ENCODE measurements around the gene GLCCI1.
A peak's percentile ranks its signal among the peaks of the same experiment; 100 is the strongest.

Gene GLCCI1

DNA sequence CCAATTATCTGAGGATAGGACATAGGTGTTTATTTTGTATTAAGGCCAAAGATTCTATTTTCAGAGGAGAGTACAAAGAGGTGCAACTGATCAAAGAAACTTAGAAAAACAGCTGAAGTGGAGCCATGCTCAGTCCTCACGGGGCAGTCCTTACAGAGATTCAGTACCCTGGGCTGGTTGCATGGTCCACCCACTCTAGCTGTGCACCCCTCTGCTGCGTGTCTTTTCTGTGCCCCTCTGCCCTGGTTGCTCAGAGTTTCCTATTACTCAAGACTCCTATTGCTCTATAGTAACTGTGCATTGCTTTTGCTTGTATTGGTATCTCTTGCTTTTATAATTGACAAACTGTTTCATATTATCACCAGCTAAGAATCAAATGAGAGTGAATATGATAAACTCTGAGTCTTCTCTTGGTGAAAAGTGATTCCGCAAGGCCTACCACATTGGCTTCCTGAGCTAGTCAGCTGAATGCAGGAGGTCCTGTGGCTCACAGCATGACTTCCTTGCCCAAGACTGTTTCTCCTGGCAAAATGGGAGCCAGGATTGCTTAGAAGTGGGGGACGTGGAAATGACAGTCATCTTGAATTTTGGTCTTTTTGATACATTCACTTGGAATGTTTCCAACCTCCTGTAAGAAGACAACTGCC, 137.0 kb downstream of the GLCCI1 start:
- DNase-seq: no peak

DNA sequence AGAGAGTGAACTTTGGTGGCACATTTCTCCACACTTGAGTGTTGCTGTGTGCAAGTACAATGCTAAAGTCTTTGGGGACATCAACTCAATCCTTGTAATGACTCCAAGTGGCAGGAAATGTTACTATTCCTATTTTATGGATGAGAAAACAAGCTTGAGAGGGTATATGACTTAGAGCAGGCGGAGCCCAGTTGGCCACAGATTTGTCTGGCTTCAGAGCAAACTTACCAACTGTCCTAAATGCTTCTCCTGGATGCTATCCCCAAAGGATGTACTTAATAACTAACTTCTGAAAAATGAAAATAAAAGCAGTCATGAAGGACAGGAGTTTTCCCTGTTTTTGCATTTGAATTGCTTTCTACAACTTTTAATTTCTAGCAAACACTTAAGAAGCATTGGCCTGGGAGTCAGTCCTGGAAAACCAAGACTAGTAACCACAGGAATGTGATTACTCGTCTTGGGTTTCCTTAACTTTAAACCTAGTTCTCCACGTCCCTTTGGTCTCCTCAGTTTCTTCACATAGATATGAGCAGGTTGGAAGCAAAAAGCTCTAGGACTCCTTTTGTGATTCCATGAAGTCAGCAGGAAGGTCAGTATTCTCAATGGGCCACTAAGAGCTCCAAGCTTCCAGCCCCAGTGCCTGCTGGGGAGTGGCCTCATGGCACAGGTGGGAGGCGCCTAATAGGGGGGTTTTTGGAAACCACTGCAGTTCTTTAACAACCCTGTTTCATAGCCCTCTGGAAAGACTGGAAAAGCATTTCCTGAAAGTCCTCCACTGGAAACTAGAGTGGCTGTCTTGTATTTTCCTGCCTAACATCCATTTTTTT, 140.8 kb downstream of the GLCCI1 start:
- peak; percentile 49 for DNase-seq

DNA sequence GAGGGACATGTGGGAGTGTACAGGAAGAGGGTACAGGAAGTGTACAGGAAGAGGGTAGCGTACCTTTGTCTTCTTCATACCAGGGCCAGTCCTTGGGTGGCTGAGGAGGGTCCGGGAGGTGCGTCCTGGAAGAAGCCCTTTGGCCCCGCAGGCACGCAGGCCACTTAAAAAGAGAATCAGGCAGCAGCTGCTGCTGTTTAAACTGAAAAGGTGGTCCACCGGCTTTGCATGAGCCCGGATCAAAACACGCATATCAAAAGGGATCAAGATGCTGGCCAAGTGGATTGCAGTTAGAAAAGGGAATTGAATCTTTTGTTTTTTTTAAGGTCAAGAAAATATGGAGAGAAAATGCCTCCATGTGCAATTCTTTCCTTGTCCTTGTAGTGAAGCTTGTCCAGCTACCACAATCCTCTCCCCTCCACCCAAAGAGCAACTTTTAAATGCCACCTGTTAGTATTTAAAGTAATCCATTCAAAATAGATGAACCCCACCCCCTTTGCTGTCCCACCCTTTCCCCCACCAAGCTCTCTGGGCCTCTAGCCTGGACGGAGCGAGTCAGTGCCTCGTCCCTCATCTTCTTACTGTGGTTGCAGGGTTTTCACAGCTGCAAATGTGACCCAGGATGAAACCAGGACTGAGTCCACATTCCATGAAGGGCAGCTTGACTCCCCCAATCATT, 142.8 kb downstream of the GLCCI1 start:
- DNase-seq: no peak

DNA sequence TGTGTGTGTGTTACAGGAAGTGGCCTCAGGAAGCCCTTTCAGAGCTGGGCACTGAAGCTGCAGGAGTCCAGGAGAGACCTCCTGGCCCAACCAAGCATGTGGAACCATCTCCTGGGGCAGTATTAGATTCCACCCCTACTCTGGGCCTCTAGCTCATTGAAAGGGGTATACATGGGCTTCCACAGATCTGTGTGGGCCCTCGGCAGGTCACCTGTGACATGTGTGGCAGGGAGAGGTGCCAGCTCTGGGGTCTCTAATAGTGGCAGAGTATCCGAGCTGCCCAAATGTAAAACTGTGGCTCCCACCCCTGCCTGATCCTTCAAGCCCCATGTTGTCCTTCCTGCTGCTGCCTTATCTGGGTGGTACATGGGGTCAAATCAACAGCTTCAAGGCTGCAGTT, 144.1 kb downstream of the GLCCI1 start:
- DNase-seq: no peak

DNA sequence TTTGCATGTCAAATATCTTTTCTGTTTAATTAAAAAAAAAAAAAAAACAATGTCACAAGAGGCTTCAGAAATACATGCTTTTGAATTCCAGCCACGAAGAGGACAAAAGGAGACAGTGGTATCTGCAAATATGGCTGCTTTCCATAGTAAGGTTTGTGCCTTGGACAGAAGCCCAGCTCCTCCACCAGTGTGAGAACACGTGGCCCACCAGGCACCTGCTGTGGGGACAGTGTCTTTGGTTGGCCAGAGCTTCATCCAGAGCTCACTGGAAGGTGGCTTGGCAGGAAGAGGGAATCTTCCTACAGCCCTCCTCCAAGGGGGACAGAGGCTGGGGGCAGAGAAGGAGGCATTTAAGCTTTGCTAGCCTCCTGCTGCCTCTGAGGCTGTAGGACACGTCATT, 144.6 kb downstream of the GLCCI1 start:
- no peak for DNase-seq

DNA sequence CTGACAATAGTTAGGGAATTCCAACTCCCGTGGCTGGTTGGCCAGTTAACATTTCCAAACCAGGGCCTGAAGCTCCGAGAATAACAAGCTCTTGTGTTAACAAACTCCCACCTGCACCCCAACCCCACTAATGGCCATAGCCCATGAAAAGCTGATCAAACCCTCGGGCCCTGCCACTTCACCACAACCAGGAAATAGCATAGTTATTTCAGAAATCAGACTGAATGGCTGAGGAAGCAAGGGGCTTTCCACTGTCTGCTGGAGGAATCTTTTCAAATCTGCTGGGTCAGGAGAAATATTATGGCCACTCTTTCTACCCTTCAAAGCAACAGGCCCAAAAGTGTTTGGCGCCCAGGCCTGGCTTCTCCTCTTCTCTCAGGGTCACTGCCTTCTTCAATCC, 145.6 kb downstream of the GLCCI1 start:
- no peak for DNase-seq

DNA sequence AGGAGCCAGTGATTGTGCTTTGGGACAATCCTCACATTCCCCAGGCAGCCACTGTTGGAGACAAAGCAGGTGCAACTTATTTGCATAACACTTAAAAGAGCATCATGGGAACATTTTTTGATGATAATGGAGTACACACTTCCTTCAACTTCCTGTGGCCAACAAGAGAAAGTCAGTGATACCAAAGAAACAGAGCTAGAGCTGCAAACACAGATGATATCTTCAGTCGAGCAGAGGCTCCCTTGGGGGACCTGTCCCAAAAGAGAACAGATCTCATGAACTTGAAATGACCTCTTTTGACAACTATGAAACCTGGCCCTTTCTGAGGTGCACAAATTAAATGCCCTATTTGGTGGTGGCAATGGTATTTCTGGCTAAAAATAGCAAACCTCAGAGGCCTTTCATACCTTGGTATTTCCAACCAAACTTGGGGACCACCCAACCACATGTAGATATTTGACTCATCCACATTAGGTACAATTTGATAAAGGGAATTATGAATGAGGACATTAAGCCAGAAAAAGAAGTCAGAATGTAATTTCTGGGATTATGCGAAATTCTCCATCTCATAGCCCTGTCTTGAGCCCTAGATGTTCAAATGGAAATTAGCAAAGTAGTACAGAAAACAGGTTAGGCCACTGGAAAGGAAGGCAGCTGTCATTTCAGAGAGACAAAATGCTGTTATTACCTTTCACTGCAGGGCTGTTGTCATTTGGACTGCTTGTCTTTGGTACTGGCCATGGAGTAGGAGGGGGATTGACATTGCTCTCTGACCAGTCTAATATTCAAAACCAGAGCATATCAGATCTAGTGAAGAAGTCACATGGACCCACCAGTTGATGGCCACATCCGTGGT, 147.2 kb downstream of the GLCCI1 start:
- DNase-seq: no peak

DNA sequence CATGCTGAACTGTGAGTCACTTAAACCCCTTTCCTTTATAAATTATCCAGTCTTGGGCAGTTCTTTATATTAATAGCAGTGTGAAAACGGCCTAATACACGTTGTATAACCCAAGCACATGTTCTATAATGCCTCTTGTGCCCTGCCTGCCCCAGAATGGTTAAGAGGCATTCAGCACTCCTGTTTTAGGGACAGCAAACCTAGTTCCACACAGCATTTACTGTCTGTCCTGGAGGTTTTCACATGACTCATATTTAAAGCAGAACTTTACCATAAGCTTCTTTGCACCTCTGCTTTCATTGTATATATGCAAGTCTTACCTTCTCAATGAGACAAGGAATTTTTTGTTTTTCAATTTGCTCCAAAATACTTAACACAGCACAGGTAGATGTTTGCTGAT, 148.6 kb downstream of the GLCCI1 start:
- DNase-seq: no peak

DNA sequence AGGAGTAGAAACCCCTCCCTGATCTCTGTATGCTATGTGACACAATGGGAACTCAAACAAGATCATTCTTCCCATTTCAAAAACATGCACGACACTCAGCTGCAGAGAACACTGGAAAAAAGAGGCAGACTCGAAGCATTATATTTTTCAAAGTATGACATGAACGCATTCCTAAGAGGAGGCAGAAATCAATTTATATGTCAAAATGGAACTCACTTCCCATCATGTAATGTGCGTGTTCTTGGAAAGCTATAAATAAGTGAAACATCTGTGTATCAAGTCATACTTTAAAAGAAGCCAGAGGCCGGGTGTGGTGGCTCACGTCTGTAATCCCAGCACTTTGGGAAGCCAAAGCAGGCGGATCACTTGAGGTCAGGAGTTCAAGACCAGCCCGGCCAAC, 150.7 kb downstream of the GLCCI1 start:
- no peak for DNase-seq

DNA sequence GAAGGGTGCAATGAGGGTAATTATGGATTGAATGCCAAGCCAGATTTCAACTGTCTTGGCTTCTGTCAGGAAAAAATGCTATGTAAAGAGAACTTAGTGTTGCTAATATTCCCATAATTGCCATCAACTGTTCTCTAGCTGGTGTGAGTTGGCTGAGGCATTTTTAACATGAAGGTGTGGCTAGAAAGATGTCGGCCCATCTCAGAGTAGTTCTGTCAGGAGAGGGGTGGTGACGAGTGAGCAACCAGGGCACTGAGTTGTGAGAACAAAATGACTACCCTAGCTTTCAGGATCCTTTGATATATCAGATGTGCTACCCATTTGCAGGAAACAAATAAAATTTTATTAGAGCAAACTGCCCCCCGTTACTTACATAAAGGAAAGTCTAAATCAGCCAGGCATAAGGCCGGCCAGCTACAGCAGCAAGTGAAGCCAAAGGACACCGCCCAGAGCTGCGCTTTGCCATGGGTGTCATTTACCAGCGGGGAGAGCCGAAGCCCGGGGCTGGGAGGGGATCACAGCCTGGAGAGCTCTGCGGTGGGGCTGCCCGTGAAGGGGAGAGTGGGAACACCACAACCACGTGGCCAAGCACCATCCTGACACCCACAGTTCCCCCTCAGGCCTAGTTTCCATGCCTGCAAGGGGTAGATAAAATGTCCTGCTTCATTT, 151.9 kb downstream of the GLCCI1 start:
- no peak for DNase-seq

DNA sequence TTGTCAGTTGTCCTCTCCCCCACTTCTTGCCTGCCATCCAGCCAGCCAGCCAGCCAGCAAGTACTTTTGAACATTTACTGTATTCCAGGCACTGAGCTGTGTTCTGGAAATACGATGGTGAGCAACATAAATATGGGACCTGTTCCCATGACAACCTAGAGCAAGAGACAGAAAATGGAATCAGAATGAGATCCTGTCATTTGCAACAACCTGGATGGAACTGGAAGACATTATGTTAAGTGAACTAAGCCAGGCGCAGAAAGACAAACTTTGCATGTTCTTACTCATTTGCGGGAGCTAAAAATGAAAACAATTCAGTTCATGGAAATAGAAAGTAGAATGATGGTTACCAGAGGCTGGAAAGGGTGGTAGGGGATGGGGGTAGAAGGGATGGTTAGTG, 152.6 kb downstream of the GLCCI1 start:
- no peak for DNase-seq

DNA sequence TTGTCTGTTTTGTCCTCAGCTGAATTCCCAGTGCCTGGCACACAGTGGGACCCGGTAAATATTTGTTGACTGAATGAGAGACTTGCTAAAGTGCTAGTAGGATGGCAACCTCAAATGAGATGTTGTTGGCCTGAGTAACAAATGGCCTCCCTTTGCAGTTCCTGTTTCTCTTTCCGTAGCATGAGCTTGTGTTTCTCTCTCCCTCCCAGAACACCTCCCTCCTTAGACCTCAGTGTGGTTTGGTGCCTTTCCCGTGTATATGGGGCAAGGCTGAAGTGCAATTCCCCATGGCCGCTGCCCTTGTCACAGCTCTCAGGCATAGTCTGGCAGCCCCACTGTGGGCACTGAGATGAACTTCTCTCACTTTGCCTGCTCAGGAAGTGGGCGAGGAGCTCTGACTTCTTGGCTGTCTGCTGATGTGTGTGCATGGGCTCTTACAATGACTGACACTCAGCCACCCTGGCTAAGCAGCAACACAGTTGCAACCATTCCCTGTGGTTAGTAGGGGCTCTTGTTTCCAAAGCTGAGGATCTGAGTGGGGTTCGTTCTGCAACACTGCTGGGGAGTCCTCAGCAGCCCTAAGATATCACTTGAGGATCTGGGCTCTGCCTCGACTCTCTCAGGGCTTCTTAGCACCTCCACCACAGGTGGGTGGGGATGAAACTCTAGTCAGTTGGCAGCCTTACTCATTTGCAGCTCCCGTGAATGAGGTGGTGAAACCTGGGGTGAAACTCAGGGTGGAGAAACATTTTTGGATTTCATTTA, 157.3 kb downstream of the GLCCI1 start:
- no peak for DNase-seq

DNA sequence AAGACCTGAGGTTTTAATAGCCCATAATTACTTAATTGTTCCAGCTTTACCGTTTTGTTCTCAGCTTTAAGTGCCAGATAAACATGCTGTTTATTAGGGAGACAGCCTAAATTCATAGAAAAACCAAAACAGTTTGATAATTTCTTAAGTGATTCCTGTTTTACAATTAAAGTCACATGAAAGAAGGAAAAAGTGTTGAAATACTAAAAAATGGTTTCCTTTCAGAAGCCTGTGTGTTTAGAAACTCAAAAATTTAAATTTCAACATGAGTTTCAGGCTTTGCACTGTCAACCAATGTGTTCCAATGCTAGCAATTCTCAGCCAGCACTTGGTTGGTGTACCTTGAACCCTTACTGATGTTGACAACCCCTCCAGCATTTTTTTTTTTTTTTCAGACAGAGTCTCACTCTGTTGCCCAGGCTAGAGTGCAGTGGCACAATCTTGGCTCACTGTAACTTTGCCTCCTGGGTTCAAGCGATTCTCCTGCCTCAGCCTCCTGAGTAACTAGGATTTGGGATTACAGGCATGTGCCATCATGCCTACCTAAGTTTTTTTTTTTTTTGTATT, 158.1 kb downstream of the GLCCI1 start:
- no peak for DNase-seq

DNA sequence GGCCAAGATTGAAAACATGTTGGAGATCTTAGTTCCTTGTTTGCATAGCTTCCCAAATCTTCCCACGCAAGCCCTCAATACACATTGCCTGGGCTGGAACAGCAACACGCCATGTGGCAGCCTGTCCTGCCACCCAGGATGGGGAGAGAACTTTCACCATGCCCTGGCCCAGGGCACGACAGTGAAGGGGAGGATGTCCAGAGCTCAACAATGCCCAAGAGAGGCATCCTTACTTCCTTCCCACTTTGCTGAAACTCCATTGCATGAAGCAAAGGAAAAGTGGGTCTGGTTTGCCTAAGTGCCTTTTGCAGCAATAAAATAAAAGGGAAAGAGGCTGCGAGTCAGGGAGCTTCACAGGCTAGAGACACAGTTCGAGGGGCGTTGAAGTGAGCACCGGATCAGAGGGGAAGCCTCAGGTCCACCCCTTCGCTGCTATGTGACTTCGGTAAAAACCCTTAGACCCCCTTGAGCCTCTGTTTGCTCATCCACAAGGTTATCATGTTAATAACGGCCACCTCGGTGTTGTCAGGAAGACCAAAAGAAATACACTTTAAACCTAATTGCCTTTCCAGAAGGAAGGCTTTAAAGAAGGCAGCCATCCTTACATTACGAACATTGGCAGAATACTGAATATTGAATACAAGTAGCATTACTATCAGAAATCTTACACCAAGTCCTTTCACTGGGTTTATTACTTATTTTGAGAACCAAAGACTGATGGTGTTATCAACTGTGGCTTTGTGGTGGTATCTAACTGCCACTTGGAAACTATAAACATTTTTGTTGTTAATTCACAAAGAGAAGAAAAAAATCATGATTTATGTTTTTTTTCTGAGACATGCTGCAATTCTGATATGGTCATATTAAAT, 160.1 kb downstream of the GLCCI1 start:
- no peak for DNase-seq

DNA sequence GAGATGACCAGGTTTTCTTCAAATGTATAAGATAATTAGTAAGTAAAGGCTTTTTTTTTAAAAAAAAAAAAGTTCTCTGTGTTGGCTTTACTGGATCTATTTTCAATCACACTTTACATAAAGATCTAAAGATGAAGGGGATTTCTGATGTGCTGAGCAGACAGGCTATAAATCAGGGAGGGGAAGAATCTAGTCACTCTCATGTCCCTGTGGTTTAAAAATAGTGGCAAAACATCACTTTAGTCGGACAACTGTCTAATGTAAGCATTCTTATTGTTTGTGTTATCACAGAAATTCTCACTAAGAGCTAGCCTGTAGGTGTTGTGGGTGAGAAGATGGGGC, 160.7 kb downstream of the GLCCI1 start:
- DNase-seq: no peak

DNA sequence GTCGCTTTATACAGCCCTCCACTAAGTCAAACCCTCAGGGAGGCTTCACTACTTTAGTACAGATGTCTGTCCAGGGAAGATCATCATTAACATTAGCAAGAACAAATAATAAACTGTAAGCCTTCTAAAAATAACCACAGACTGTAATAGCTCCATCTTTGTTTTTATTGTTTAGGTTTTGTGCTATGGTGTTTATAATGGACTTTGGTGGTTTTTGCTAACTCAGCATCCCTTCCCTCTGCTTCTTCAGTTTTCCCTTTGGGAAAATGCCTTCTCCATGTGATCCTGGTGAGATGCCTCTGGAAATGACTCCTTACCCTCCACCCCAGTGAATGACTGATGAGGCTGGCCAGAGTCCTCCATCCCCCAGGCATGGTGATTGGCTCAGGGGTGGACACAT, 162.1 kb downstream of the GLCCI1 start:
- DNase-seq: no peak

DNA sequence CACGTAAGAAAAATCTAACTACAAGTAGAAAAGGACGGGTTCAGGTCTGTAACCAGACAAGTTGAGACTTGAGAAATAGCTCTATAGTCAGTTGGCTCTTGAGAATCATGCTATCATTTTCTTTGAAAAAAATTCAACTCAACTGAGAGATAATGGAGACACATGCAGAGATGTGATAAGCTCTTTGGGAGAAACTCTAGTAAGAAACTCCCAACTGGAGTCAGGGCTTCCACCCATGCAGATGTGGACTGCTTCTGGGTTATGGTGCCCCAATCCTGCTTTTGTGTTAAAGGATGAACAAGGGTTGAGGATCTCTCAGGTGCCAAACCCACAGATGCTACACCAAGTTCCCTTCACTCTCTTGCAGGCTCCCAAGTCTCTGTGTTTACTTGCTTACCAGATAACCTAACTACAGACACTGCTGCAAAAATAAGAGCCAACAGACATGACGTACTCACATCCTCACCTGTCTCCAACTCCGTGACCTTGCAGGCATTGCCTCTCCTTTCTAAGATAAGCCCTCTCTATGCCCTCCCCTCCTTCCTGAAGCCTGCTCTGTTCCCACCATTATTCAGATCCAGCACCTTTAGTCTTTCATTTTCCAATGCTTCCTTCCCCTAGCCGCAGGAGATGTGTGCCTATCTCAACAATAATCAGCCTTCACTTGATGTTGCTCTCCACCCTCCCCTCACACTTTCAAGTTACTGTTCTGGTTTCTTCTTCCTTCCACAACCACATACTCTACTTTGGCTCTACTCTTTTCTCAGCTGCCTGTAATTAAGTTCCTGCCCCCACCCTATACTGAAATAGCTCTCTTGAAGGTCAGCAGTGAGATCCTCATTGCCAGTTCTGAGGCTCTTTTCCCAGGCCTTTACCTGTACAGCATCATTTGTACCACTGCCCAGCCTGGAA, 163.4 kb downstream of the GLCCI1 start:
- no peak for DNase-seq

DNA sequence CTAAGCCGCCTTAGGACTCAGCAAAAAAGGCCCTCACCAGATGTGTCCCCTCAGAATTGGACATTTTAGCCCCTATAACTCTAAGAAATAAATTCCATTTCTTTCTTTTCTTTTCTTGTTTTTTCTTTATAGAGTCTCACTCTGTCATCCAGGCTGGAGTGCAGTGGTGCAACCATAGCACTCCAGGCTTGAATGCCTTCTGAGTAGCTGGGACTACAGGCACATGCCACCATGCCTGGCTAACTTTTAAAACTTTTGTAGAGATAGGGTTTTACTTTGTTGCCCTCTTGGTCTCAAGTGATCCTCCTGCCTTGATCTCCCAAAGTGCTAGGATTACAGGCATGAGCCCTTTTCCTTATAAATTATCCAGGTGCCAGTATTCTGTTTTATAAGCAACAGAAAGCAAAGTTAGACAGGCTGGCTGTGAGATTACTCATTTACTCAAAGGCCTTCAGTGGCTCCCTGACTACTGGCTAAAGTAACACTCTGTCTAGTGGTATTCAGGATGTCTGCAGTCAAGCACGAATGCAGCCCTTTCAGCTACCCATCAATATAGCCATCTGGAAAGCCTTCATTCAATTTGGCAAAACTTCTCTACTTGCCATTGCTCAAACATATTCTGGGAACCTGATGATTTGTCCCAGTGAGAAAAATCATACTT, 164.7 kb downstream of the GLCCI1 start:
- DNase-seq: no peak

Data from fibroblast of skin of right quadriceps (primary cell).